HUES6 (cell line): ENCODE data around the gene GPATCH3.
A peak's percentile ranks its signal among the peaks of the same experiment; 100 is the strongest.
"Not testable (repeated sequence)": the region's sequence is repeated elsewhere in the genome, so short reads cannot be mapped to it uniquely, and the experiment has no call there.

Experiments
- H3K27ac ChIP-seq: 2 replicates; pipeline ENCODE4 v1.7.0; 2013; ENCODE audit warnings: low read depth, mild to moderate bottlenecking, low read length, inconsistent platforms
- H3K27me3 ChIP-seq: 2 replicates; pipeline ENCODE4 v1.6.1; 2013; ENCODE audit warnings: low read length; ENCODE audit not compliant: control insufficient read depth, insufficient read depth
- H3K36me3 ChIP-seq: 2 replicates; pipeline ENCODE4 v1.6.1; 2013; ENCODE audit warnings: low read length; ENCODE audit not compliant: control insufficient read depth, insufficient read depth
- H3K4me1 ChIP-seq: 2 replicates; pipeline ENCODE4 v1.6.1; 2013; ENCODE audit warnings: low read length; ENCODE audit not compliant: control insufficient read depth, insufficient read depth
- H3K4me3 ChIP-seq: 2 replicates; pipeline ENCODE4 v1.5.1; 2013; ENCODE audit warnings: low read depth, low read length
- H3K9ac ChIP-seq: one replicate; pipeline ENCODE4 v1.6.1; 2013; ENCODE audit warnings: mild to moderate bottlenecking, low read length
- H3K9me3 ChIP-seq: 2 replicates; pipeline ENCODE4 v1.6.1; 2013; ENCODE audit warnings: low read depth, low read length; ENCODE audit not compliant: control insufficient read depth, insufficient read depth

GPATCH3 gene

GRCh38 chr1:26900001-26900814, at the start of gene GPATCH3:
Gene GPATCH3, minus strand, starts transcription at chr1:26900467. Its CDS starts 25 bp downstream, at chr1:26900442.
- Histone ChIP-seq H3K36me3 (peaks cover 20% of the 10 kb centered on the region), H3K4me1 (peaks cover 8% of the 10 kb centered on the region), H3K27me3 (no peaks in the 10 kb centered on the region), H3K27ac (peak within 1 kb of the TSS; percentile 77), H3K9ac (peak within 1 kb of the TSS; percentile 92), H3K9me3 (no peaks in the 10 kb centered on the region), H3K4me3 (peak within 1 kb of the TSS; percentile 89)

- Histone ChIP-seq H3K27me3 (no peaks in the 10 kb centered on the region), H3K9me3 (no peaks in the 10 kb centered on the region), H3K9ac (no peak overlapping the region), H3K4me1 (no peaks in the 10 kb centered on the region), H3K27ac (no peak overlapping the region), H3K36me3 (peaks cover 56% of the 10 kb centered on the region), H3K4me3 (no peak overlapping the region)
Measured at GRCh38 chr1:26949926-26950319, 49.7 kb upstream of the GPATCH3 start.

GRCh38 chr1:26949266-26949925, 49.1 kb upstream of the GPATCH3 start:
- H3K9me3 ChIP-seq, result no peaks in the 10 kb centered on the region
- no peaks in the 10 kb centered on the region for H3K27me3 ChIP-seq
- no peaks in the 10 kb centered on the region for H3K4me1 ChIP-seq
- no peak overlapping the region for H3K27ac ChIP-seq
- H3K9ac ChIP-seq, result no peak overlapping the region
- peaks cover 61% of the 10 kb centered on the region for H3K36me3 ChIP-seq
- H3K4me3 ChIP-seq, result no peak overlapping the region

- not testable (repeated sequence) for H3K4me1 ChIP-seq, H3K9me3 ChIP-seq, H3K9ac ChIP-seq, H3K4me3 ChIP-seq, H3K27ac ChIP-seq, H3K27me3 ChIP-seq
- H3K36me3 ChIP-seq, result peaks cover 67% of the 10 kb centered on the region
Measured at GRCh38 chr1:26948725-26949057, 48.4 kb upstream of the GPATCH3 start.

GRCh38 chr1:26946270-26946669, 46.0 kb upstream of the GPATCH3 start:
- H3K9me3 ChIP-seq, result no peaks in the 10 kb centered on the region
- H3K4me3 ChIP-seq, result no peak overlapping the region
- no peaks in the 10 kb centered on the region for H3K4me1 ChIP-seq
- no peak overlapping the region for H3K9ac ChIP-seq
- no peaks in the 10 kb centered on the region for H3K27me3 ChIP-seq
- no peak overlapping the region for H3K27ac ChIP-seq
- peaks cover 82% of the 10 kb centered on the region for H3K36me3 ChIP-seq

- Histone ChIP-seq H3K27me3 (no peaks in the 10 kb centered on the region), H3K9ac (no peak overlapping the region), H3K4me3 (no peak overlapping the region), H3K4me1 (no peaks in the 10 kb centered on the region), H3K27ac (no peak overlapping the region), H3K9me3 (no peaks in the 10 kb centered on the region), H3K36me3 (peaks cover 80% of the 10 kb centered on the region)
Measured at GRCh38 chr1:26945728-26946127, 45.5 kb upstream of the GPATCH3 start.

GRCh38 chr1:26945138-26945537, 44.9 kb upstream of the GPATCH3 start:
- Histone ChIP-seq H3K27me3 (no peaks in the 10 kb centered on the region), H3K9ac (no peak overlapping the region), H3K27ac (no peak overlapping the region), H3K9me3 (no peaks in the 10 kb centered on the region), H3K4me1 (no peaks in the 10 kb centered on the region), H3K4me3 (no peak overlapping the region), H3K36me3 (peaks cover 78% of the 10 kb centered on the region)

GRCh38 chr1:26942656-26943055, 42.4 kb upstream of the GPATCH3 start:
- Histone ChIP-seq H3K4me3 (no peak overlapping the region), H3K27ac (no peak overlapping the region), H3K27me3 (no peaks in the 10 kb centered on the region), H3K4me1 (no peaks in the 10 kb centered on the region), H3K9ac (no peak overlapping the region), H3K9me3 (no peaks in the 10 kb centered on the region), H3K36me3 (peaks cover 80% of the 10 kb centered on the region)

- H3K9me3 ChIP-seq, result no peaks in the 10 kb centered on the region
- no peak overlapping the region for H3K4me3 ChIP-seq
- no peak overlapping the region for H3K9ac ChIP-seq
- H3K27ac ChIP-seq, result no peak overlapping the region
- no peaks in the 10 kb centered on the region for H3K4me1 ChIP-seq
- peaks cover 81% of the 10 kb centered on the region for H3K36me3 ChIP-seq
- H3K27me3 ChIP-seq, result no peaks in the 10 kb centered on the region
Measured at GRCh38 chr1:26941311-26941710, 41.0 kb upstream of the GPATCH3 start.

- Histone ChIP-seq H3K9ac (no peak overlapping the region), H3K27me3 (no peaks in the 10 kb centered on the region), H3K36me3 (peaks cover 71% of the 10 kb centered on the region)
Measured at GRCh38 chr1:26938659-26939025, 38.4 kb upstream of the GPATCH3 start.

GRCh38 chr1:26938004-26938658, 37.9 kb upstream of the GPATCH3 start:
- H3K4me3 ChIP-seq, result no peak overlapping the region
- H3K9ac ChIP-seq, result no peak overlapping the region
- H3K9me3 ChIP-seq, result no peaks in the 10 kb centered on the region
- H3K36me3 ChIP-seq, result peaks cover 69% of the 10 kb centered on the region
- H3K27me3 ChIP-seq, result no peaks in the 10 kb centered on the region
- no peak overlapping the region for H3K27ac ChIP-seq
- H3K4me1 ChIP-seq, result no peaks in the 10 kb centered on the region

More at GRCh38 chr1:26938659-26939025, 38.4 kb upstream of the GPATCH3 start:
- H3K27ac ChIP-seq, result no peak overlapping the region
- H3K4me3 ChIP-seq, result no peak overlapping the region
- H3K9me3 ChIP-seq, result no peaks in the 10 kb centered on the region
- H3K4me1 ChIP-seq, result no peaks in the 10 kb centered on the region
